ENCODE data around the gene BRF1.
"Not testable (repeated sequence)": the region's sequence is repeated elsewhere in the genome, so short reads cannot be mapped to it uniquely, and the experiment has no call there.

The BRF1 gene

GRCh38 chr14:105332350-105332874 lies 31.6 kb upstream of the BRF1 start:
- TF ChIP-seq, protein P1, sequence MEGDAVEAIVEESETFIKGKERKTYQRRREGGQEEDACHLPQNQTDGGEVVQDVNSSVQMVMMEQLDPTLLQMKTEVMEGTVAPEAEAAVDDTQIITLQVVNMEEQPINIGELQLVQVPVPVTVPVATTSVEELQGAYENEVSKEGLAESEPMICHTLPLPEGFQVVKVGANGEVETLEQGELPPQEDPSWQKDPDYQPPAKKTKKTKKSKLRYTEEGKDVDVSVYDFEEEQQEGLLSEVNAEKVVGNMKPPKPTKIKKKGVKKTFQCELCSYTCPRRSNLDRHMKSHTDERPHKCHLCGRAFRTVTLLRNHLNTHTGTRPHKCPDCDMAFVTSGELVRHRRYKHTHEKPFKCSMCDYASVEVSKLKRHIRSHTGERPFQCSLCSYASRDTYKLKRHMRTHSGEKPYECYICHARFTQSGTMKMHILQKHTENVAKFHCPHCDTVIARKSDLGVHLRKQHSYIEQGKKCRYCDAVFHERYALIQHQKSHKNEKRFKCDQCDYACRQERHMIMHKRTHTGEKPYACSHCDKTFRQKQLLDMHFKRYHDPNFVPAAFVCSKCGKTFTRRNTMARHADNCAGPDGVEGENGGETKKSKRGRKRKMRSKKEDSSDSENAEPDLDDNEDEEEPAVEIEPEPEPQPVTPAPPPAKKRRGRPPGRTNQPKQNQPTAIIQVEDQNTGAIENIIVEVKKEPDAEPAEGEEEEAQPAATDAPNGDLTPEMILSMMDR (conservative IDR thresholded peaks at IDR 0.05; ENCODE audit: control insufficient read depth, insufficient read depth, low read depth, low read length): no peak
- H3K4me3 ChIP-seq (ENCODE audit: control insufficient read depth, low read depth, low read length): no peak overlapping the region
- DNase-seq (ENCODE audit: low read depth): no peak

GRCh38 chr14:105331575-105332349 lies 31.0 kb upstream of the BRF1 start:
- DNase-seq (ENCODE audit: low read depth): no peak
- H3K4me3 ChIP-seq (ENCODE audit: control insufficient read depth, low read depth, low read length): no peak overlapping the region
- TF ChIP-seq, protein P1 (conservative IDR thresholded peaks at IDR 0.05; ENCODE audit: control insufficient read depth, insufficient read depth, low read depth, low read length): no peak

- H3K4me3 ChIP-seq (ENCODE audit: control insufficient read depth, low read depth, low read length): no peak overlapping the region
- peak; percentile 64 for DNase-seq (ENCODE audit: low read depth)
- TF ChIP-seq, protein P1 (conservative IDR thresholded peaks at IDR 0.05; ENCODE audit: control insufficient read depth, insufficient read depth, low read depth, low read length): no peak
Observed at GRCh38 chr14:105330491-105330895, 29.7 kb upstream of the BRF1 start.

GRCh38 chr14:105329411-105330150 lies 28.8 kb upstream of the BRF1 start:
- TF ChIP-seq, protein P1 (conservative IDR thresholded peaks at IDR 0.05; ENCODE audit: control insufficient read depth, insufficient read depth, low read depth, low read length): no peak
- H3K4me3 ChIP-seq (ENCODE audit: control insufficient read depth, low read depth, low read length): no peak overlapping the region
- DNase-seq (ENCODE audit: low read depth): no peak

DNA sequence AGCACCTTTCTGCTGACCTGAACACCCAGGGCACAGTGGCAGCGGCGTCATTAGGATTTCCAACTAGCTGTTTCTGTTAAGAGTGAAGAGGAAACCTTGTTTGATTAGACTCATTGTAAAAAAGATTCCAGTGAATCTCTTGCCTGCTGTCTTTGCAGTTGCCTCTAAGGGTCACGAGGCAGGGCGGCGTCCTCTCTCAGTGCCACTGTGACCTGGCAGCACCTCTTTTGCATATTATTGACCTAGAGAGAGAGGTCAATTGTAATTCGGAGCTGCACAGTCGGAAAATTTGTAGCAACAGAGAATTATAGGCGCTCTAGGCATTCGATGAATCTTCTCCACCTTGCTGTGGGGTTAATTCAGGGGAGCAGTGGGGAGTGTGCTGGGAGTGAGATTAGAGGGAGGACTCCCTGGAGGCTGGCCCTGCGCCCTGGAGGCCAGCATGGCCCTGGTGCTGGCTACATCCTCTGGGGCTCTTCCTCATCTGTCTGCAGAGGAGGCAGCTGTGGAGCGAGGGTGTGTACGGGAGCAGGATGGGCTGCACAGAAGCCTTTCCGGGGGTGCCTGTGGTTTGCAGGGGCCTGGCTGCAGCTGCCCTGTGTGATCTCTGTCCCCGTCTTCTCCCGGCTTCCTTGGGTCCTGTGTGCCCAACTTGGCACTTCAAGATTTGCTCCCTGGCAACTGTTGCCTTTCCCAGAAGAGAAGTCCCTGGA lies 28.0 kb upstream of the BRF1 start:
- no peak for DNase-seq (ENCODE audit: low read depth)
- no peak overlapping the region for H3K4me3 ChIP-seq (ENCODE audit: control insufficient read depth, low read depth, low read length)
- TF ChIP-seq, protein P1 (conservative IDR thresholded peaks at IDR 0.05; ENCODE audit: control insufficient read depth, insufficient read depth, low read depth, low read length): no peak

- no peak overlapping the region for H3K4me3 ChIP-seq (ENCODE audit: control insufficient read depth, low read depth, low read length)
- TF ChIP-seq, protein P1 (conservative IDR thresholded peaks at IDR 0.05; ENCODE audit: control insufficient read depth, insufficient read depth, low read depth, low read length): no peak
- no peak for DNase-seq (ENCODE audit: low read depth)
Observed at GRCh38 chr14:105328070-105328677, 27.4 kb upstream of the BRF1 start.

DNA sequence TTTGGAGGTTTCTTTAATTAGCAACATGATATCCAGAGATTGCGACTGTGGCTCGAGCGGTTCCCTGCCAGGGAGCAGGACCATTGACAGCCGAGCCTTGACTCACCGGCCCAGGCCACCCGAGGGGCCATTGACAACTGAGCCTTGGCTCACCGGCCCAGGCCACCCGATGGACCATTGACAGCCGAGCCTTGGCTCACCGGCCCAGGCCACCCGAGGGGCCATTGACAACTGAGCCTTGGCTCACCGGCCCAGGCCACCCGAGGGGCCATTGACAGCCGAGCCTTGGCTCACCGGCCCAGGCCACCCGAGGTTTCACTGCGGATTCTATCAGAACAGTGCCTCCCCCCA lies 26.9 kb upstream of the BRF1 start:
- not testable (repeated sequence) for H3K4me3 ChIP-seq (ENCODE audit: control insufficient read depth, low read depth, low read length); DNase-seq (ENCODE audit: low read depth)

Measured in fibroblast of mammary gland (primary cell).